GM19238 (cell line): ENCODE data around the gene PBX1.

ENCODE experiments used
- DNase-seq: peaks from one replicate; pipeline ENCODE4 v3.0.0; 2011; ENCODE audit warnings: low spot score; ENCODE audit not compliant: insufficient read length

PBX1 gene

GRCh38 chr1:164777518-164777917 lies 218.5 kb downstream of the PBX1 start:
- DNase-seq, result no peak

GRCh38 chr1:164779376-164779775 lies 220.4 kb downstream of the PBX1 start:
- no peak for DNase-seq

GRCh38 chr1:164780111-164780812 lies 221.3 kb downstream of the PBX1 start:
- DNase-seq, result no peak

- no peak for DNase-seq
Observed at GRCh38 chr1:164780863-164781262, 221.9 kb downstream of the PBX1 start.

- DNase-seq, result no peak
Observed at GRCh38 chr1:164781972-164782371, 223.0 kb downstream of the PBX1 start.

GRCh38 chr1:164783778-164784555 lies 225.0 kb downstream of the PBX1 start:
- DNase-seq, result no peak

- DNase-seq, result no peak
Observed at GRCh38 chr1:164784960-164785359, 226.0 kb downstream of the PBX1 start.

- no peak for DNase-seq
Observed at GRCh38 chr1:164785841-164786534, 227.0 kb downstream of the PBX1 start.

GRCh38 chr1:164786980-164787833 lies 228.2 kb downstream of the PBX1 start:
- DNase-seq, result peak; percentile 69

- DNase-seq, result no peak
Observed at GRCh38 chr1:164787834-164788231, 228.8 kb downstream of the PBX1 start.

GRCh38 chr1:164790081-164790480 lies 231.1 kb downstream of the PBX1 start:
- no peak for DNase-seq

GRCh38 chr1:164792410-164793004 lies 233.5 kb downstream of the PBX1 start:
- DNase-seq, result no peak

- no peak for DNase-seq
Observed at GRCh38 chr1:164794356-164794755, 235.4 kb downstream of the PBX1 start.

- DNase-seq, result no peak
Observed at GRCh38 chr1:164796916-164797315, 237.9 kb downstream of the PBX1 start.

GRCh38 chr1:164801246-164801731 lies 242.3 kb downstream of the PBX1 start:
- DNase-seq, result no peak

GRCh38 chr1:164801791-164802502 lies 243.0 kb downstream of the PBX1 start:
- no peak for DNase-seq

GRCh38 chr1:164802529-164803282 lies 243.7 kb downstream of the PBX1 start:
- DNase-seq, result no peak

- no peak for DNase-seq
Observed at GRCh38 chr1:164803366-164803765, 244.4 kb downstream of the PBX1 start.

GRCh38 chr1:164804366-164804765 lies 245.4 kb downstream of the PBX1 start:
- no peak for DNase-seq
